Measurements from ENCODE around the gene LSAMP. TPM values are rescaled to one million over a fixed set of nuclear protein-coding genes. Genes with fewer than 3 reads are reported as not detected.
A peak's percentile ranks its signal among the peaks of the same experiment; 100 is the strongest.

The LSAMP gene
- total RNA-seq, 1 donor from 2014 or later, result 10.2 TPM

DNA sequence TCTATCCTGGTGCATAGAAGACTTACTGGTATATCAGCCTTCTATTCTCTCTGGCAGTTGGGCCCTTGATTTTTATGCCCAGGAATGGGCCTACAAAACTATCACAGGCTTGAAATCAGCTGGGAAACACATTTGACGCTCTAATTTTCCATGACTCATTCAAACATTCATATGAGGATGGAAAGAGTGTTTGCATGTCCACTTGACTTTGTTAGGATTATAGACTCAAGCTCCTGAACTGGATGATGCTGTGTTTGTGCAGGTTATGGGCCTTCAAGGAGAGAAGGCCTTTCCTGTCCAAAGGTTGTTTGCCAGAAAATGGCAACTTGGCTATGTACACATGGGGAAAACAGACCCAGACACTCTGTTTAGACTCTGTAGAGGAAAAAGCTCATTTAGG lies 602.1 kb downstream of the LSAMP start:
- Histone ChIP-seq H3K36me3 (ENCODE audit: control insufficient read depth, insufficient read depth, low read length) (no peaks in the 10 kb centered on the region), H3K4me3 (ENCODE audit: low read depth, low read length) (no peak overlapping the region), H3K27me3 (ENCODE audit: control insufficient read depth, insufficient read depth, low read length) (no peaks in the 10 kb centered on the region)
- DNase-seq (ENCODE audit: low read depth), result no peak
- TF ChIP-seq, protein P1, sequence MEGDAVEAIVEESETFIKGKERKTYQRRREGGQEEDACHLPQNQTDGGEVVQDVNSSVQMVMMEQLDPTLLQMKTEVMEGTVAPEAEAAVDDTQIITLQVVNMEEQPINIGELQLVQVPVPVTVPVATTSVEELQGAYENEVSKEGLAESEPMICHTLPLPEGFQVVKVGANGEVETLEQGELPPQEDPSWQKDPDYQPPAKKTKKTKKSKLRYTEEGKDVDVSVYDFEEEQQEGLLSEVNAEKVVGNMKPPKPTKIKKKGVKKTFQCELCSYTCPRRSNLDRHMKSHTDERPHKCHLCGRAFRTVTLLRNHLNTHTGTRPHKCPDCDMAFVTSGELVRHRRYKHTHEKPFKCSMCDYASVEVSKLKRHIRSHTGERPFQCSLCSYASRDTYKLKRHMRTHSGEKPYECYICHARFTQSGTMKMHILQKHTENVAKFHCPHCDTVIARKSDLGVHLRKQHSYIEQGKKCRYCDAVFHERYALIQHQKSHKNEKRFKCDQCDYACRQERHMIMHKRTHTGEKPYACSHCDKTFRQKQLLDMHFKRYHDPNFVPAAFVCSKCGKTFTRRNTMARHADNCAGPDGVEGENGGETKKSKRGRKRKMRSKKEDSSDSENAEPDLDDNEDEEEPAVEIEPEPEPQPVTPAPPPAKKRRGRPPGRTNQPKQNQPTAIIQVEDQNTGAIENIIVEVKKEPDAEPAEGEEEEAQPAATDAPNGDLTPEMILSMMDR (IDR thresholded peaks at IDR 0.05; ENCODE audit: insufficient read depth, low read length, poor library complexity, severe bottlenecking), result no peak

DNA sequence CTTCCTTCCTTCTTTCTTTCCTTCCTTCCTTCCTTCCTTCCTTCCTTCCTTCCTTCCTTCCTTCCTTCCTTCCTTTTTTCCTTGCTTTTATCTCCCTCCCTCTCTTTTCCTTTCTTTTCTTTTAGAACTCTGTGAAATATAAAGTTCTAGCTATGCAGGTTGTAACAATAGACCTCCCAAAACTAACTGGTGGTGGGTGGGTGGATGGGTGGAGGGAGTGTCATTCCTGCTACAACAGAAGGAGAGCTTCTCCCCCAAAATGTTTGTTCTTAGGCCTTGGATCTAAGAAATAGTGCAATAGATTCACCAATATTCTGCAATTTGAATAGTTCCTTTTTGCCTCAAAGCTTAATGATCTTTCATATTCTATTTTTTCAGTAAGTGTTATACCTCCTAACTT lies 606.0 kb downstream of the LSAMP start:
- Histone ChIP-seq H3K4me3 (ENCODE audit: low read depth, low read length) (no peak overlapping the region), H3K27me3 (ENCODE audit: control insufficient read depth, insufficient read depth, low read length) (no peaks in the 10 kb centered on the region), H3K36me3 (ENCODE audit: control insufficient read depth, insufficient read depth, low read length) (no peaks in the 10 kb centered on the region)
- TF ChIP-seq, protein P1 (IDR thresholded peaks at IDR 0.05; ENCODE audit: insufficient read depth, low read length, poor library complexity, severe bottlenecking), result no peak
- DNase-seq (ENCODE audit: low read depth), result no peak

DNA sequence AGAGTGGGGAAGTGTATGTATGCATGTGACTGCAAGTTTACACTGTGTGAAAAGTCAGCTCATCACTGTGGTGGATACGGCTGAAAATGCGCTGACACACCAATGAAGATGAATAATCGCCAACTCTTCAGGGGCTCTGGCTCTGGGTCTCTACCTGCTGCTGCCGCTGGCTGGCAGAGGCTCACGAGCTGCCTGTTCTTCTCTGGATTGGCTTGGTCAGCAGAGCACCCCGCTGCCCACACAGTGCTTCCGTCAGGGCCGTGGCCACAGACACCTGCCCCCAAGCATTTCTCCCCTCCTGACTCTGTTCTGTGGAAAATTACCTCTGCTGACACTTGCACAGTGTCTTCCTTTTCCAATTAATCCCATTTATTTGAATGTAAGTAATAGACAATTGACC lies 606.5 kb downstream of the LSAMP start:
- no peaks in the 10 kb centered on the region for H3K36me3 ChIP-seq (ENCODE audit: control insufficient read depth, insufficient read depth, low read length)
- DNase-seq (ENCODE audit: low read depth), result no peak
- TF ChIP-seq, protein P1 (IDR thresholded peaks at IDR 0.05; ENCODE audit: insufficient read depth, low read length, poor library complexity, severe bottlenecking), result no peak
- H3K27me3 ChIP-seq (ENCODE audit: control insufficient read depth, insufficient read depth, low read length), result no peaks in the 10 kb centered on the region
- H3K4me3 ChIP-seq (ENCODE audit: low read depth, low read length), result no peak overlapping the region

DNA sequence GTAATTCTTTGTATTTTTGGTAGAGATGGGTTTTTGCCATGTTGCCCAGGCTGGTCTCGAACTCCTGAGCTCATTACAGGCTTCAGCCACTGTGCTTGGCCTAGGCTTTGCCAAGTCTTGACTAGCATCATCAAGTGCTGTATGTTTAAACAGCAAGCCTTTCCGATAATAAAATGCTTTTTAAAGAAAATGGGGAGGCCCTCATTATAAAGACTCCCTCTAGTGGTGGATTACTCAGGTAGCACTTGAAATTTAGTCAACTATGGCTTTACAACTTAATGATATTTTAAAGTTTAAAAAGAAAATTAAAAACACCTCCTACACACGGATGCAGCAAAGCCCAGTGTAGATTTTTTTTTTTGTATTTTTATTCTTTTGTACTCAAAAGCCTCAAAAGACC lies 608.3 kb downstream of the LSAMP start:
- DNase-seq (ENCODE audit: low read depth), result no peak

DNA sequence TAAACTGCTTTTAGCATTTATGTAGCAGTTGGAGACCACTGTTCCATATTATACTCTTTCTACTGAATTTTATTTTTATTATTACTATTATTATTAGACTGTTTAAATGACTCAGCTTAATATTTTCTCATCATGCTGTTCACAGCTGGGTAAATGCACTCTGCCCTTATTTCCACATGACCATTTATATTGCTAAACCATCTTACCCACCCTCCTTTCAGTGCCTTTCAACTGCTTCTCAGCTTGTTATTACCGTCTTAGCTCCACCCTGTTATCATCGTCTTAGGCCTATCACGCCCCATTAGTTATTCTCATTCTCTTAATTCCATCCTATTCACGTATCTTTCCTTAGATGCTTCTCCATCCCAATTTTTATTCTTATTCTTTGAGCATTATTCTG lies 609.3 kb downstream of the LSAMP start:
- H3K4me3 ChIP-seq (ENCODE audit: low read depth, low read length), result no peak overlapping the region
- H3K27me3 ChIP-seq (ENCODE audit: control insufficient read depth, insufficient read depth, low read length), result no peaks in the 10 kb centered on the region
- no peak for DNase-seq (ENCODE audit: low read depth)
- TF ChIP-seq, protein P1 (IDR thresholded peaks at IDR 0.05; ENCODE audit: insufficient read depth, low read length, poor library complexity, severe bottlenecking), result no peak
- H3K36me3 ChIP-seq (ENCODE audit: control insufficient read depth, insufficient read depth, low read length), result no peaks in the 10 kb centered on the region

More for the DNA sequence above, 608.3 kb downstream of the LSAMP start:
- Histone ChIP-seq H3K4me3 (ENCODE audit: low read depth, low read length) (no peak overlapping the region), H3K27me3 (ENCODE audit: control insufficient read depth, insufficient read depth, low read length) (no peaks in the 10 kb centered on the region), H3K36me3 (ENCODE audit: control insufficient read depth, insufficient read depth, low read length) (no peaks in the 10 kb centered on the region)
- TF ChIP-seq, protein P1 (IDR thresholded peaks at IDR 0.05; ENCODE audit: insufficient read depth, low read length, poor library complexity, severe bottlenecking), result peak; percentile 56

DNA sequence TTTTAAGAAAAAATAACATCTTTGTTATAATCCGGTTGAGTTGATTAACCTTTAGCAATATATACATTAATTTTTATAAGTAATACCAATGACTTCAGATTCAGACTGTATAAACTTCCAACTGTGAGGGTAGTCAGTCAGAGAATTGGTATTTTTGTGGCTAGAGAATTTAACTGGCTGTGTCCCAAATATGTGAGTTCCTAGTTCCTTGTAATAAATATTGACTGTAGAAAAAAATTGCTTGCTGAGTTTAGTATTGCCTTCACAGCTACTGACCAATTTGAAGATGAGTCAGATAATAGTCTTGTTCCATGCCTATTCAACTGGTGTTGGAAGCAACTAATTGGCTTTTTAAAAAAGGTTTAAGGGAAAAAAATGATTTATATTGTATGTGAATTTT lies 611.2 kb downstream of the LSAMP start:
- Histone ChIP-seq H3K4me3 (ENCODE audit: low read depth, low read length) (no peak overlapping the region), H3K27me3 (ENCODE audit: control insufficient read depth, insufficient read depth, low read length) (no peaks in the 10 kb centered on the region), H3K36me3 (ENCODE audit: control insufficient read depth, insufficient read depth, low read length) (no peaks in the 10 kb centered on the region)
- TF ChIP-seq, protein P1 (IDR thresholded peaks at IDR 0.05; ENCODE audit: insufficient read depth, low read length, poor library complexity, severe bottlenecking), result no peak
- no peak for DNase-seq (ENCODE audit: low read depth)

All from kidney epithelial cell (primary cell).